HL-60 (cell line): Measurements from ENCODE around the gene ERBB2.
A peak's percentile ranks its signal among the peaks of the same experiment; 100 is the strongest.

ENCODE experiments used
- DNase-seq, 2 experiments: peaks; one replicate each; pipeline ENCODE4 v3.0.0-alpha.2; 2010 to 2020; ENCODE audit warnings: low read depth in 1 of 2, low spot score in 1 of 2
- H3K27ac ChIP-seq: fragments of 250-450 bp; sonication (Bioruptor Pico); replicated peaks from 2 replicates; pipeline ENCODE4 v1.5.1; 2020; ENCODE audit warnings: mild to moderate bottlenecking, moderate library complexity
- H3K27me3 ChIP-seq: fragments of 250-450 bp; sonication (Bioruptor Pico); 2 replicates; pipeline ENCODE4 v1.5.1; 2021; ENCODE audit warnings: mild to moderate bottlenecking, moderate library complexity; ENCODE audit not compliant: insufficient read depth, poor library complexity, severe bottlenecking
- H3K4me3 ChIP-seq: replicated peaks from 2 replicates; pipeline ENCODE4 v1.5.1; 2011; ENCODE audit warnings: mild to moderate bottlenecking, control low read depth, low read length; ENCODE audit not compliant: insufficient read depth
- CTCF ChIP-seq: IDR thresholded peaks from one replicate; pipeline ENCODE4 v1.5.1; 2011; ENCODE audit warnings: low read length, control low read depth, inconsistent platforms; ENCODE audit not compliant: insufficient read depth
- GABPA ChIP-seq: IDR thresholded peaks from 2 replicates; pipeline ENCODE4 v1.6.1; 2012; ENCODE audit warnings: low read depth
- POLR2AphosphoS5 ChIP-seq: IDR thresholded peaks from 2 replicates; pipeline ENCODE4 v1.6.1; 2012; ENCODE audit warnings: low read depth
- REST ChIP-seq: IDR thresholded peaks from 2 replicates; pipeline ENCODE4 v1.6.1; 2012; ENCODE audit warnings: low read depth; ENCODE audit not compliant: insufficient replicate concordance
- SPI1 ChIP-seq: IDR thresholded peaks from 2 replicates; pipeline ENCODE4 v1.6.1; 2012; ENCODE audit warnings: low read depth, mild to moderate bottlenecking, borderline replicate concordance

ERBB2 gene

GRCh38 chr17:39663688-39664580 is 35.9 kb upstream of the ERBB2 start:
- Histone ChIP-seq H3K27ac (no peak overlapping the region), H3K4me3 (no peak overlapping the region), H3K27me3 (peaks cover 25% of the 10 kb centered on the region)
- DNase-seq: no peak
- TF ChIP-seq SPI1 (no peak), GABPA (no peak), POLR2AphosphoS5 (no peak), CTCF (no peak), REST (no peak)

- DNase-seq: no peak
- H3K27ac ChIP-seq: no peak within 1 kb of the TSS
- TF ChIP-seq REST: no peak
- no peak for TF ChIP-seq SPI1
- no peak for TF ChIP-seq GABPA
- TF ChIP-seq CTCF: no peak
- TF ChIP-seq POLR2AphosphoS5: no peak
- H3K4me3 ChIP-seq: no peak within 1 kb of the TSS
- H3K27me3 ChIP-seq: peaks cover 33% of the 10 kb centered on the region
These were observed 35.0 kb upstream of the ERBB2 start, which contains the start of gene TCAP for GRCh38 chr17:39664581-39665561. TCAP (plus strand) TSS chr17:39665349; CDS start chr17:39665360, 11 bp downstream.

- H3K27ac ChIP-seq: no peak overlapping the region
- peak in 1 of 2 experiments; percentile 16 for DNase-seq
These were observed 34.1 kb upstream of the ERBB2 start for GRCh38 chr17:39665642-39666224.

More at GRCh38 chr17:39665642-39666224, 34.1 kb upstream of the ERBB2 start:
- Histone ChIP-seq H3K27me3 (peaks cover 40% of the 10 kb centered on the region), H3K4me3 (no peak overlapping the region)
- TF ChIP-seq CTCF: no peak
- TF ChIP-seq SPI1: no peak
- no peak for TF ChIP-seq POLR2AphosphoS5
- no peak for TF ChIP-seq GABPA
- TF ChIP-seq REST: no peak
